ENCODE data around the gene MTFR1L. TPM values are rescaled to one million over a fixed set of nuclear protein-coding genes. Genes with fewer than 3 reads are reported as not detected.

MTFR1L gene
- total RNA-seq, 1 donor from 2014 or later: 34.6 TPM

DNA sequence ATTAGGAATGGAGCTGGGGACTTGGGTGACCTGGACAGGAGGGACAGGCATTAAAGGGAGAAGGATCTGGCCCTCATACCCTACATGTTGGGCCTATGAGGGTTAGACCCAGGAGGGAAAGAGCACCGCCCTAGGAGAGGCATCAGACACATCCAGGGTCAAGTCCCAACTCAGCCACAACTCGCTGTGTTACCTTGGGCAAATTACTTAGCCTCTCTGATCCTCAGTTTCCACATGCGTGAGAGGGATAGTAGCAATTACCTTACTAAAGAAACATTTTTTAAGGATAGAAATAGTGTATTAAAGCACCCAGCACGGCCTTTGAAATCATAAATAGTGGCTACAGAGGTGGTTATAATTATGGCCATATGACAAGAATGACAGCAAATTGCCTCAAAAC, 39.9 kb upstream of the MTFR1L start:
- ChIA-PET CTCF (no interaction called here), POLR2A (no interaction called here)
- no peak overlapping the region for H3K4me3 Mint-ChIP-seq
- TF ChIP-seq, protein P1, sequence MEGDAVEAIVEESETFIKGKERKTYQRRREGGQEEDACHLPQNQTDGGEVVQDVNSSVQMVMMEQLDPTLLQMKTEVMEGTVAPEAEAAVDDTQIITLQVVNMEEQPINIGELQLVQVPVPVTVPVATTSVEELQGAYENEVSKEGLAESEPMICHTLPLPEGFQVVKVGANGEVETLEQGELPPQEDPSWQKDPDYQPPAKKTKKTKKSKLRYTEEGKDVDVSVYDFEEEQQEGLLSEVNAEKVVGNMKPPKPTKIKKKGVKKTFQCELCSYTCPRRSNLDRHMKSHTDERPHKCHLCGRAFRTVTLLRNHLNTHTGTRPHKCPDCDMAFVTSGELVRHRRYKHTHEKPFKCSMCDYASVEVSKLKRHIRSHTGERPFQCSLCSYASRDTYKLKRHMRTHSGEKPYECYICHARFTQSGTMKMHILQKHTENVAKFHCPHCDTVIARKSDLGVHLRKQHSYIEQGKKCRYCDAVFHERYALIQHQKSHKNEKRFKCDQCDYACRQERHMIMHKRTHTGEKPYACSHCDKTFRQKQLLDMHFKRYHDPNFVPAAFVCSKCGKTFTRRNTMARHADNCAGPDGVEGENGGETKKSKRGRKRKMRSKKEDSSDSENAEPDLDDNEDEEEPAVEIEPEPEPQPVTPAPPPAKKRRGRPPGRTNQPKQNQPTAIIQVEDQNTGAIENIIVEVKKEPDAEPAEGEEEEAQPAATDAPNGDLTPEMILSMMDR (IDR thresholded peaks at IDR 0.05): no peak
- no peaks in the 10 kb centered on the region for H3K9me3 Mint-ChIP-seq
- H3K36me3 Mint-ChIP-seq (ENCODE audit: low read depth): no peaks in the 10 kb centered on the region
- ATAC-seq (ENCODE audit: low read depth): no peak
- intact Hi-C loops (cut with micrococcal nuclease): no loop called here
- H3K27ac Mint-ChIP-seq: no peak overlapping the region
- no peak for DNase-seq
- peaks cover 17% of the 10 kb centered on the region for H3K4me1 Mint-ChIP-seq
- peaks cover 2% of the 10 kb centered on the region for H3K27me3 Mint-ChIP-seq

DNA sequence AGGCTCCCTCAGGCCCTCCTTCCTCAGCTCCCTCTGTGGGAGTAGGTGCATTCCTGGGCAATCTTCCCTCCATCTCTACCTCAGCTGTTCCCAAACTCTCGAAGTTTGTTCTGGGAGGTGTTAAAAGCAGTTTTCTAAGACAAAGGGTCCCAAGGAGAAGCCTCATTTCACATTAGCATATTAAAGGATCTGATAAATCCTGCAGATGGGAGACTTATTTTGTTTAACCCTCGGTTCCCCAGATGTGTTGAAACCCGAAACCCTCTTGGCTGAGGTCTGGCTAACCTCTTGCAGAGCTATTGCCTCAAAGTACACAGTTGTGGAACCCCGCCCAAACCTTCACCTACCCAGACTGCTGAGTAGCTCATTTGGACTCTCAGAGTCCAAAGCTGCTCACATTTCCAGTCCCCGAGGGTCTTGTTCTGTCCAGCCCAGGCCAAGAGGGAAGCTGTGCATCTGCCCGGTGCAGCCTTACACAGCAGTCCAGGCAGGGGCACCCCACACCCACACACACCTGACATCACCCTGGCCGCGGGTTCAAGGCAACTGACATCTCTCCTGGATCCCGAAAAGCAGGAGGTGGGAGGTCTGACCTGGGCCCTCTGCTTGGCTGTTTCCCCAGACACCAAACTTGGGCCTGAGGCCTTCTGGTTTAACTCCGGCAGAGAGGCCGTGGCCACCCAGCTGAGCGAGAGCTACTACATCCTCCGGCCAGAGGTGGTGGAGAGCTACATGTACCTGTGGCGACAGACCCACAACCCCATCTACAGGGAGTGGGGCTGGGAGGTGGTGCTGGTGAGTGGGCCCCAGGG, 39.2 kb upstream of the MTFR1L start:
- TF ChIP-seq, protein P1 (IDR thresholded peaks at IDR 0.05): no peak
- intact Hi-C loops (cut with micrococcal nuclease): no loop called here
- Mint-ChIP-seq H3K27me3 (no peaks in the 10 kb centered on the region), H3K4me3 (no peak overlapping the region), H3K36me3 (ENCODE audit: low read depth) (no peaks in the 10 kb centered on the region), H3K27ac (no peak overlapping the region), H3K9me3 (no peaks in the 10 kb centered on the region), H3K4me1 (peaks cover 11% of the 10 kb centered on the region)
- no peak for ATAC-seq (ENCODE audit: low read depth)
- DNase-seq: no peak
- POLR2A ChIA-PET: no interaction called here
- CTCF ChIA-PET: no interaction called here

DNA sequence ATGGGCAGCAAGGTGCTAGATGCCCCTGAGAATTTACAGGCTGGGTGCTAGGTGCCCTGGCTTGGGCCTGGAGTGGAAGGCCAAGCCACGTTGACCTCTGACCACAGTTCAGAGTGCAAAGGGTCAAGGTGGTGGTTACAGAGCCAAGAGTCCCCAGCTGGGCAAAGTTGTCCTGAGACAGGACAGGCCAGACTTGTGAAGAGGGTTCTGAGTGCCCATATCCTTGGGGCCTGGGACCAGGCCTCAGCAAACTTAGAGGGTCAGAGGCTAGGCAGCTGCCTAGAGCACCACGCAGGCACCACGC, 38.7 kb upstream of the MTFR1L start:
- no peaks in the 10 kb centered on the region for H3K27me3 Mint-ChIP-seq
- TF ChIP-seq, protein P1 (IDR thresholded peaks at IDR 0.05): no peak
- POLR2A ChIA-PET: no interaction called here
- H3K4me1 Mint-ChIP-seq: peaks cover 9% of the 10 kb centered on the region
- CTCF ChIA-PET: no interaction called here
- H3K9me3 Mint-ChIP-seq: no peaks in the 10 kb centered on the region
- H3K36me3 Mint-ChIP-seq (ENCODE audit: low read depth): no peaks in the 10 kb centered on the region
- no peak overlapping the region for H3K27ac Mint-ChIP-seq
- ATAC-seq (ENCODE audit: low read depth) (no peak), DNase-seq (no peak)
- intact Hi-C loops (cut with micrococcal nuclease): no loop called here
- no peak overlapping the region for H3K4me3 Mint-ChIP-seq

DNA sequence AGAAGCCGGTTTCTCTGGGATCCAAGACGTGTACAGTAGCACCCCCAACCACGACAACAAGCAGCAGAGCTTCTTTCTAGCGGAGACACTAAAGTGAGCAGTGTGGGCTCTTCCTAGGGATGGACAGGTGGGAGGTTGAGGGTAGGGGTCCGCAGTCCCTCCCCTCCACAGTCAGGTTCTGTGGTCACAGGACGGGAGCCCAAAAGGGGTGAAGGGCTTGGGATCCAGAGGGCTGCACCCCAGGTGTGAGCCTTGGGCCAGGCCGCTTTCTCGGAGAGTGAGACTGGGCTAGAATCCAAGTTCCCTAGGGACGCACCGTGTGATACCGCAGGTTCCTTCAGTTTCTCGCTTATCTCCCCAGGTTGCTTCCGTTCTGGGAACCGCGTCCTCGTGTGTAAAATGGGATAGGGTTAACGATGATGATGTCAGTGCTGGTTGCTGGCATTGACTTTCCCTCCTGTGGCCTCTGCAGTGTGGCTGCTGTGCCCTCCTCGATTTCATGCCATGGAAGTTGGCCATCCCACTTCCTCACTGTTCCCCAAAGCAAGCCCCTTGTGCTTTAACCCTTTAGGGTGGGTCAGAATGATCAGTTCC, 37.0 kb upstream of the MTFR1L start:
- H3K27me3 Mint-ChIP-seq: no peaks in the 10 kb centered on the region
- ChIA-PET CTCF (no interaction called here), POLR2A (no interaction called here)
- TF ChIP-seq, protein P1 (IDR thresholded peaks at IDR 0.05): no peak
- H3K4me3 Mint-ChIP-seq: no peak overlapping the region
- intact Hi-C loops (cut with micrococcal nuclease): no loop called here
- H3K9me3 Mint-ChIP-seq: no peaks in the 10 kb centered on the region
- DNase-seq (no peak), ATAC-seq (ENCODE audit: low read depth) (no peak)
- H3K4me1 Mint-ChIP-seq: peaks cover 9% of the 10 kb centered on the region
- no peaks in the 10 kb centered on the region for H3K36me3 Mint-ChIP-seq (ENCODE audit: low read depth)
- H3K27ac Mint-ChIP-seq: no peak overlapping the region

DNA sequence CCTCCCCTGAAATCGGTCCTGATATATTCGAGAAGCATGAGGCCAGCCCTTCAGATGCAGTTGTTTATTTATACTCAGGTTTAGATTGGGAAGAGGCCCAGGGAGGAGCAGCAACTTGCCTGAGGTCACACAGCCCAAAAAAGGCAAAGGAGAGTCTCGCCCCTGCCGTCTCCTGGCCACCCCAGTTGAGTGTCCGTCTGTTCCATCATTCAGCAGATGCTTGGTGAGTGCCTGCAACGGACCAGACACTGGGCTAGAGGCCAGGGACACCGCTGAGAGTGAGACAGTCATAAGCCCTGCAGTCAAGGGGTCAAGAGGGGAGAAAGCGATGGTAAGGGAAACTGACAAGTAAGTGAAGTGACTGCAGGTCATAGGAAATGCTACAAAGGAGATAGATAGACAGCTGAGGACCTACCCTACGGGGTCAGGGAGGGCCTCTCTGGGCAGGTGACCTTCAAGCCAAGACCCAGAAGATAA, 35.1 kb upstream of the MTFR1L start:
- ATAC-seq (ENCODE audit: low read depth) (no peak), DNase-seq (no peak)
- no peaks in the 10 kb centered on the region for H3K36me3 Mint-ChIP-seq (ENCODE audit: low read depth)
- TF ChIP-seq, protein P1 (IDR thresholded peaks at IDR 0.05): no peak
- no peak overlapping the region for H3K4me3 Mint-ChIP-seq
- CTCF ChIA-PET: no interaction called here
- H3K27ac Mint-ChIP-seq: no peak overlapping the region
- H3K27me3 Mint-ChIP-seq: no peaks in the 10 kb centered on the region
- no peaks in the 10 kb centered on the region for H3K9me3 Mint-ChIP-seq
- POLR2A ChIA-PET: interaction anchor here (0.7 kb wide), 1 partner anchor 10 kb away, joined by 4 read pairs; no protein-coding TSS in a partner anchor
- intact Hi-C loops (cut with micrococcal nuclease): no loop called here
- no peaks in the 10 kb centered on the region for H3K4me1 Mint-ChIP-seq
